NCI-H1105 treated with DMSO at 0.1 percent for 48 hours (cell line): ENCODE results near the gene CATSPERE.
"Not testable (repeated sequence)": the region's sequence is repeated elsewhere in the genome, so short reads cannot be mapped to it uniquely, and the experiment has no call there.

ENCODE experiments used
- DNase-seq: peaks from one replicate; lab custom pipeline; 2025; lab: John Stamatoyannopoulos, UW

CATSPERE gene

DNA sequence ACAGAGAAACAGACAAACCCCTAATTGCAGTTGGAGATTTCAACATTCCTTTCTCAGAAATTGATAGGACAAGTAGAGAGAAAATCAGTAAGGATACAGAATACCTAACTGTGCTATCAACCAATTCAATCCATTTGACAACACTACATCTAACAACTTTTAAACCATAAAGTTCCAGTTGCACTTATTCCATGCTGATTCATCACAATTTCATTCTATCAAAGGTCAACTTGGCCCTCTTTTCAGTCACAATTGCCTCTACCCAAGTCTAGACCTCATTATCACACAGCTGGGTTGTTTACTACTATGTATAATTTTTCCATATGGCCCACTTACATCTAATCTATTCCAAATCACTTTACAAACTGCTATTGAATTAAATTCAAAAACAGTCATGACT is 172.1 kb downstream of the CATSPERE start:
- no peak for DNase-seq

DNA sequence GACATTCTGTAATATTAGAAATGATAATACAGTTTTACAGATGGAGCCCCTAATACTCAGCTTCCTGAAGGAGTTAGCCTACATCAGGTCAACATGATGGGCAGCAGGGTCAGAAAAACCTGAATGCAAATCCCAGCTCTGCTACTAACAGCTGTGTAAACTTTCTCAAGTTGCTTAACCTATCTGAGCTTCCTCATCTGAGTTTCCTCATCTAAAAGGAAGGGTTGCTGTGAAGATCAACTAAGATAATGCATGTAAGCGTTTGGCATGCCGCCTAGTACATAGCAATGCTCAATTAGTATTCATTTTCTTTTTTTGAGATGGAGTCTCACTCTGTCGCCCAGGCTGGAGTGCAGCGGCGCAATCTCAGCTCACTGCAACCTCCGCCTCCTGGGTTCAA is 173.5 kb downstream of the CATSPERE start:
- DNase-seq: no peak

DNA sequence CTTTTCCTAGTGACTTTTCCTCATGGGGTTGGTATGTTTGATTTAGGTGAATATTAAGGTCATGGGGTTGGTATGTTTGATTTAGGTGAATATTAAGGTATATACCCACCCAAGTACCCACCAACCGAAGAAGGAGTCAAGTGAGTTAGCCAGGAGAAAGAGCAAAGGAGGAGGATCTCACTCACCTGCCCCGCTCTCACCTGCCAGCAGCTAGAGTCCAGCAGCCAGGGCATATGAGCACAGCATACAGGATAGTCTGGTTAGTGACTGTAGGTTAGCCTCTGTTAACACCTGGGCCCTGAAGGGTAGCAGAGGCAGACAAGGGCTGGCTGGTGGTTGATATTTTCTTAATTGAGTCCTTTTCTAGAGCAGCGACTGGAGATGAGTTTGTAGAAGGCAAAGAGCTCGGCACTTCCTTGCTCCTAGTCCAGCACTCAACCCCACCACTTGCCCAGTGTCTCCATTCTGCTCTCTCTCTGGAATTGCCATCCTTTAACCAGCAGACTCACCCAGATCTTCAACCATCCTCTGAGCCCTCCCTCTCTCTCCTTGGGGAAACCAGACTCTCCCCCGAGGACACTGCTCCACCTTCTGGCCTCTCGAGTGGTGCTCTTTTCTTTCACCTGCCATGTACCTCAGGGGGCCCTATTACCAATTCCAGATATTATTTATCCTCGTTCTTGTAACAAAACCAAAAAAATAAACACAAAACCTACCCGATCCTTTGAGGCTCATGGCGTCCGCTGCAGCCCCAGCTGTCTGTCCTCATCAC is 175.6 kb downstream of the CATSPERE start:
- DNase-seq: no peak

DNA sequence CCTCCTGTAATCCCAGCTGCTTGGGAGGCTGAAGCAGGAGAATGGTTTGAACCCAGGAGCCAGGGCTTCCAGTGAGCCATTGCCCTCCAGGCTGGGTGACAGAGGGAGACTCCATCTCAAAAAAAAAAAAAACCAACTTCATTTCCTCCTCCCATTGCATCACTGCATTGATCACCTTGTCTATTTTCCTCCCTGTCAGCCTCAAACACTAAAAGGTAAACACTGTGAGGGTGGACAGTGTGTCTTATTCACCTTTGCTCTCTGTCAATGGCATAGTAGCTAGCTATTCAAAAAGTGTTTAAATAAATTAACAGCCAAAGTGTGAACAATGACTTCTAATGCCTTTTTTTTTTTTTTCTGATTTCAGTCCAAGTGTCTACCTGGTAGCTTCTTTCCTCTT is 178.5 kb downstream of the CATSPERE start:
- no peak for DNase-seq

DNA sequence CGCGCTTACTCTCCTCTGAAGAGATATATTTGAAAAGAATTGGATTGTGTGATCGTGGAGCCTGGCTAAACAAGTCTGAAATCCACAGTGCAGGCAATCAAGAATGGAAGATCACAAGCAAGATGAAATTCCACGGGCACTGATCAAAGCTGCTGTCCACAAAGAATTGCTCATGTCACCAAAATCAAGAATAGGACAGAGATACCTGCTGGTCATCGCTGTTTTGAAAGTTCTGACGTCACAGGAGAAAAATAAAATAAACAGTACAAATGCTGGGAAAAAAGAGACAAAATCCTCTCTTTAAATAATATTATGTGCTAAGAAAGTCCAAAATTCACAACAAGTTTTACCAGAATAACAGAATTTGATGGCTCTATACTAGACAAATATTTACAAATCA is 179.8 kb downstream of the CATSPERE start:
- DNase-seq: no peak

DNA sequence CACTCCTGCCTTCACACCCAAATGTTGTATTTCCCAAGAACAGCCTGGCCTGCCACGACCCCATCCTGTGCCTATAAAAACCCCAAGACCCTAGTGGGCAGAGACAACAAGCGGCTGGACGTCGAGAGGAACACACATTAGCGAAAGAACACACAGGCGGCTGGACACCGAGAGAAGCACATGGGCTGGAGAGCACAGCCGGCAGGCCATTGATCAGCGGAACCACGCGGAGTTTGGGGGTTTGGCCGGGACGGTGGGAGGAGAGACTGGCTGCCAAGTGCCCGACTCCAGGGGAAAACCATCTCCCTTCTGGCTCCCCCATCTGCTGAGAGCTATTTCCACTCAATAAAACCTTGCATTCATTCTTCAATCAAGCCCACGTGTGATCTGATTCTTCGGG is 181.5 kb downstream of the CATSPERE start:
- DNase-seq: no peak

DNA sequence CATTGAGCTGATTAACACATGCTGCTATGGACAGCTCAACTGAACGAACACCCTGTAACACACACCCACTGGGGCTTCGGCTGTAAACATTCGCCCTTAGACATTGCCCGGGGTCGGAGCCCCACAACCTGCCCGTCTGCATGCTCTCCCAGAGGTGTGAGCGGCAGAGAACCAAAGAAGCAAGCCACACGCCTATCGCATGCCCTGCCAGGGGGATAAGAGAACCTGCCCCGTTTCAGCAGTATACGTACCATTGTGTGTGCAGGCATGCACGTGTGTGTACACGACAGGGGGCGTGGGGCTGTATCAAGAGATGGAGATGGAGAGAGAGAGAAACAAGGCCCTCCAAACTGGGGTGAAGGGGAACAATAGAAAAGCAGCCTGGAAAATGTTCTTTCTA is 181.9 kb downstream of the CATSPERE start:
- DNase-seq: no peak

DNA sequence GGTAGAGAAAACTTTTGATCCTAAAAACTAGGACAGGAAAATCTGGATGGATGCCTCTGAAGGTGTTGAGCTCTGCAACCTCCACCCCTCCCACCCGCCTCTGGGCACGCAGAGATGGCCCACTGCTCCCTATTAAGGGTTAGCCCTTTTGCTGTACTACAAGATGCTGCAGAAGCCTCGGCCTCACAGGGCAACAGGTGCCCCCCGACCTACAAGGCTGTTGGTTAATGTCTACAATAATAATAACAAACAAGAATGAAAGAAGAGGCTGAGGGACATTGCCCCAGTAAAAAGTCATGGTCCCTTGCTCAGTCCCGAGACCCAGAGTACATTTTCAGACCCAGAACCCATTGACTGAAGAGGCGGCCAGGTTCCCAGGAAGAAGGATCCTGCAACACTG is 184.3 kb downstream of the CATSPERE start:
- no peak for DNase-seq

DNA sequence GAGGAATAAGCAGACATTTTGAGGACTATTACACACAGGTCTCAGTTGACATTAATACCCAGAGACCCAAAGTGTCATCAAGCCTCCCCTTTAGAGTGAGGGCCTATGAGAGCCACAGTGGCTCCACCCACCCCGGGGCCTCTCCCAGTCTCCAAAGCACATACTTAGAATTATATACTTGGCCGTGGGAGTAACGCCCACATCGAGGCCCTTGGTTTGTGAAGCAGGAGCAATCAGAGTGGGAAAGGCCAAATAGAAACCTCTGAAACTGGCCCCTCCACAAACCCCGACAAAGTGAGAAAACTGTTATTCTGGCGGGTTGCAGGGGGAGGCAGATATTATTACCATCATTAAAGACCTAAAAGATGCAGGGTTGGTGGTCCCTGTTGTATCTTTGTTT is 184.8 kb downstream of the CATSPERE start:
- no peak for DNase-seq

DNA sequence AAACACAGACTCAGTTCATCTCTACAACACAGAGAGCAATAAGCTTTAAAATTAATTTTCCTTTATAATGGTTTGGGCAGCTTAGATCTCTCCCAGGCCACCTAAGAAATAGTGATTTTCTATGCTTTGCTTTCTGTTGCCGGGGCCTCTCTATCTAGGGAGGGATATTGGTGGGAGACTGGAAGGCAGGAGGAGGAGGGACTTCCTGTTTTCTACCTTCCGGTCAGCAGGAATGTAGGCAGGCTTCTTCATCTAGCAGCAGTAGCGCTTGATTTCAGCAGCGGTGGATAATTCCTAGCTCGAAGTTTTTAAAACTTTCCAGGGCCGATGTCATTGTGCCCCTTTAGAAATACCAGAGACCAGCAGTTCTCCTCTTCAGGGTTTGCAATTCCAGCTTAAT is 186.7 kb downstream of the CATSPERE start:
- no peak for DNase-seq

DNA sequence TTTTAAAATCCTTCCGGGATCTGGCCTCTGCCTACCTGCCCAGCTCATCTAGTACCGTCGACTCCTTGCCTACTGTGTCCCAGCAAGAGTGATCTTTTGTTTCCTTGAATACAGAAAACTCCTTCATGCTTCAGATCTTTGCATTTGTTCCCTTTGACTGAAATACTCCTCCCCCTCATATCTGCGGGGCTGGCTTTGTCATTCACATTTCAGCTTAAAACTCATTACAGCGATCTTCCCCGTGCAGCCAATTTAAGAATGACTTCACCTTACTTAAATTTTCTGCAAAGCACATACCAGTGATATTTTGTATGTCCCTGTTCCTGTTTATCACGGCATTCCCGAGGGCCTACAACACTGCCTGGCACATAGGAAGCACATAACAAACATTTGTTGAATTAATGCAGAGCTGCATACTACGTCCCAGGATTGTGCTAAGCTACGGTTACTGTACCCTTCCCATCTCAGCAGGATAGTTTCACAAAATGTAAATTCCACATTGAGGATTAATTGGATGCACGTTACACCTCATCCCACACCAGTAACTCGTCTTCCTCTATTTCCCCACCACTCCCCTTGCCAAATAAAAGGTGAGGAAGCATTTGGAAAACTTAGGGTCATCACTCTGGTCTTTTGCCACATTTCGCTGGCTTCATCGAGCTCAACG is 191.0 kb downstream of the CATSPERE start:
- no peak for DNase-seq

DNA sequence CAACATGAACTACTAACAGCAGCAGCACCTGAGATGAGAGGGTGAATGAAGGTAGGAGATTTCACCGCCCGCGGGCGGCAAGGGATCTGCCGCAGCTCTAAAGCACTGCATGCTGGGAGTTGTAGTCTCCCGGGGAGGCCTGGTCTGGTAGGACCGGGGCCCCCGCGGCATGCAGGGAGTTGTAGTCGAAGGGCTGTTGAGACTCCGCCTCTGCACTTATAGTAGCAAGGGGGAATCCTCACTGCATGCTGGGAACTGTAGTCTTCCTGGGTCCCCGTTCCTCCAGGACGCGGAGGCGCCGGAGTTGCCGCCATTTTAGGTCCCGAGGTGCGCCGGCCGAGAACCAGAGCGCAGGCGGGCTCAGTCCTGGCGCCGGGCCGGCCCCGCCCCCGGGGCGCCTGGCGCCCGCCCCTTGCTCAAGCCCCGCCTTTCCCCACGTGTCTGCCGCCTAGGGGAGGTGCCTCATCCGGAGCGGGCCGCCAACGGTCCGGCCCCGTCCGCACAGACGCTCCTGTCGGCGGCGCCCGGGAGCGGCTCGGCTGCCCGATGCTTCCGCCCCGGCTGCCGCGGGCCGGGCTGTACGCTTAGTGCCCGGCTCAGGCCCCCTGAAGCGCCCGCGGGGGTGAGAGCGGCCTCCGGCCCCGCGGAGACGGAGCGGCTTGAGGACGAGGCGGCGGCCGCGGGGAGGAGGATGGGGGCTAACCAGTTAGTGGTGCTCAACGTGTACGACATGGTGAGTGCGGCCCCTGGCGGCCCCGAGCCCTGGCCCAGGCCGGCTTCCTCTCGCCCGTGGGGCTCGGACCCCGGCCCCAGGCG is 191.8 kb downstream of the CATSPERE start, which contains the start of gene DESI2:
DESI2 (plus strand) TSS at position 504 of the 816 bp plus-strand sequence; CDS start at position 692, 188 bp downstream.
- peak; percentile 96 for DNase-seq

DNA sequence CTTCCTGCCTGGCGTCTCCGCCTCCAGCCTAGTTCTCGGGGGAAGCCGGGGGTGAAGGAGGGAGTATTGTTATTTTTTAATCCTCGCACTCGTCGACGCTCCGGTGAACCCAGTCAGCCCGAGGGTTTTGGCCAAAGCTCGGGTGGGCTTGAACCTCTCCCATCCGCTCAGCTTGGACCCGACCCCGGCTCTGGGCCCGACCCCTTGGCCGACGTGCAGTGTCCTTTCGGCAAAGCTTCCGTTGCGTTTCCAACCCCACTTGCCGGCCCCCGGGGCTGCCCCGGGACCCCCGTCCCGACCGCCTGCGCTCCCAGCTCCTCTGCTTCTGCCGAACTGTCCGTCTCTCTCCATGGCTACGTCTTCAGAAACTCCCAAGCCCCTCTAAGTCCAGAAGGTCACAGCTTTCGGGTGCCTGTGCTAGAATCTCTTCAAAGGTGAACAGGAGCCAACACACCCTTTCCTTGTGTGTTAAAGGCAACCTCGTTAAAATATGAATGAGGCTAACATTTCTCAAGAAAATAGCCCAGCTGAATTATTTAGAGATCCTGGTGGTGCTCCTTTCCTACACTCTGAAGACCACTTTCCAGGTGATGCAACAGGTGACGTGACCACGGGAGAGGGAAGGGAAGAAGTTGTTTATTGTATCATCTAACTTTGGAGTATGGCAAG is 192.5 kb downstream of the CATSPERE start:
- DNase-seq: no peak

DNA sequence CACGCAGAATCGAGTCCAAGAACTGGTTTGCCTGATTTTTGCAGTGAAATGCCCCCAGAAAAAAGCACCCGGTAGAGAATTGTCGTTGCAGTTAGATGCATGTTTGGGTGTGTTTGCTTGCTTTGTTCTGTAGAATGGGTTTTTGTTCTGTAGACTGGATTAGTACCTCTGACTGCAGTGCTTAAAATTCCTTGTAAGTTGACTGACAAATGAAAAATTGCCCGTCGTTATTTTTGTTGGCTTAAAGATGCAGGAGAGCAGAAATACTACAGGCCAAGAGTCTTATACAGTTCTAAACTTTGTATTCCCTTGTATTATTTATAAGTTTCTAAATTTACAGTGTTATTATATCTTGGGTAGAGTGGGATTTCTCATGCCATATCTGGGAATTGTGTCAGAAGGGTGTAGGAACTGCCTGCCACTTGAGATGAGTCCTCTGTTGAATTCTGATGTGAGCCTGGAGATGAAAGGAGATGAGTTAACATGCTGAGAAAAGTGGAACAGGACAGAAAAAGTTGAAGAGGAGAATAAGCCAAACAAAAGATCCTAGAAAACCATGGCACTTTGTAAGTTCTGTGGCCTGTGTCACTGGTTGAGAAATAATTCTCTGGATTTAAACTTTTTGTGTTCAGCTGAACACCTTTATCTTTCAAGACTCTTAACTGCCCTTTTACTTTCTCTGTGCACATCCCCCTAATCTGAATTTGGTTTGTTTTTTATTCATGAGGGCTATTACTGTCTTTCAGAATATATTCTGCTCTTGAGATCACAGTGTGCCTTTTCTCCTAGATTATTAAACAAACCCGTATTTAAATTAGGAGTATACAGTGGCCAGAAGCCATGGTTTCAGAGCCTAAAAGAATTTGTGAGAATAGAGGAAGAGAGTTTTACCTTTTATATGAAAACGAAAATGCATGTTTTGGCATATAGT is 193.3 kb downstream of the CATSPERE start:
- DNase-seq: peak; percentile 2

DNA sequence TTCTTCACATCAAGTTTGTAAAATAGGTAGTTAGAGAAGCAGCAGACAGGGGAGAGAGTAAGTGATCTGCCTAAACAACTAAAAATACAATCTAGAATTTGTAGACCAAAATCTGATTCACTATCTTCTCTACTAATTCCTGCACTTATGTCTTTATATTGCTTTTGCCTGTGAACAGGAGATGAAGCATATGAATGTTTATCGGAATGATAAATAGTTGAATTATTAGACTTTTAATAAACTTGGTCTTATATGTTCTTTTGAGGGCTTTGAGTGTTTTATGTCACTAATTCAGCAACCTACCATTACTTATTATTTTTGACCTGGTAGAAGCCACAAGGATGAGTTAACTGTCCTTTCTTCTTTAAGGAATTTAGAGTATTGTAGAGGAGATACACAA is 194.1 kb downstream of the CATSPERE start:
- no peak for DNase-seq

DNA sequence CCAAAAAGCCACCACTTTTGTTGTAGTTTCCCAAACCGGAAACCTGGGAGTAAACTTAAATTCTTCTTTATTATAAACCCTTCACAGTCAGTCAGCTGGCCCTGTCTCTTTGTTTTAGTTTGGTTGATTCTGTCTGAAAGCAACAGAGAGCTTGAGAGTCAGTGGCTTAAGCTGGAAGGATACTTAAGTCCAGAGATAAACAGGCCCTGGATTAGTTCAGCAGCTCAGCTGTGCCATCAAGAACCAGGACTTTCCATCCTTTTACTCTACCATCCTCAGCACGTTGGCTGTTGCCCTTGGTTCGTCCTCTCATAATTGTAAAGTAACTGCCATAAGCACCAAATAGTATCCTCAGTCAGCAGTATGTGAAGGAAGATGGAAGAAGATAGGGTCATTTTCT is 196.3 kb downstream of the CATSPERE start:
- no peak for DNase-seq

DNA sequence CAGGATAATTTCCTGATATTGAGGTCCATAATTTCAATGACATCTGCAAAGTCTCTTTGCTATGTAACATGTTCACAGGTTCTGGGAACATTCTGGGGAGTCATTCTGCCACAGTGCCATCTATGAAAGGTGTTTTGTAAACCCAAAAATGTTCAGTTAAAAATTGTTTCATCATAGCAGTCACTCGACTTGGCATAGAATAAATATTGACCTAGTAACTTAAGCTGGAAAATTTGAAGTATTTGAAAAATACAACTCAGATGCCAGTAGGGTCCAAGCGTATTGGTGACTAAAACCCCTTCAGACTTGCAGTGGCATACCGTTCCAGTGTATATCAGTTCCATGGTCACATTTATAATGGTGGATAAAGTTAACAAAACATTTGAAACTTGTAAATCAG is 198.6 kb downstream of the CATSPERE start:
- no peak for DNase-seq

DNA sequence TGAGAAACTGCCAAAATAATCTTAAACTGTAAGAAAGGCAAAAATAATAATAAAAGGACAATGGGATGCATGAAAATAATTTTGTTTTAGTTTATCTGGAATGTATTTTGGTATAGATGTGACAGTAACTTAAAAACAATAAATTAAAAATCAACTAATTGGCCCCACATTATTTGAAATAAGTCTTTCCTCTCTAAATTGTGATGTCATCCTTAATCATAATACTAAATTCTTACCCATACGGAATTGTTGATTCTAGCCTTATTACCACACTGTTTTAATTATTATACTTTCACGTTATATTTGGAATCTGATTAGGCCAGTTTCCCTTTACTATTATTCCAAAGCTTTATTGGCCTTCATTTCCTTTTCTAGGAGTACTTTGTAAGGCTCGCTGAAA is 199.5 kb downstream of the CATSPERE start:
- DNase-seq: no peak

DNA sequence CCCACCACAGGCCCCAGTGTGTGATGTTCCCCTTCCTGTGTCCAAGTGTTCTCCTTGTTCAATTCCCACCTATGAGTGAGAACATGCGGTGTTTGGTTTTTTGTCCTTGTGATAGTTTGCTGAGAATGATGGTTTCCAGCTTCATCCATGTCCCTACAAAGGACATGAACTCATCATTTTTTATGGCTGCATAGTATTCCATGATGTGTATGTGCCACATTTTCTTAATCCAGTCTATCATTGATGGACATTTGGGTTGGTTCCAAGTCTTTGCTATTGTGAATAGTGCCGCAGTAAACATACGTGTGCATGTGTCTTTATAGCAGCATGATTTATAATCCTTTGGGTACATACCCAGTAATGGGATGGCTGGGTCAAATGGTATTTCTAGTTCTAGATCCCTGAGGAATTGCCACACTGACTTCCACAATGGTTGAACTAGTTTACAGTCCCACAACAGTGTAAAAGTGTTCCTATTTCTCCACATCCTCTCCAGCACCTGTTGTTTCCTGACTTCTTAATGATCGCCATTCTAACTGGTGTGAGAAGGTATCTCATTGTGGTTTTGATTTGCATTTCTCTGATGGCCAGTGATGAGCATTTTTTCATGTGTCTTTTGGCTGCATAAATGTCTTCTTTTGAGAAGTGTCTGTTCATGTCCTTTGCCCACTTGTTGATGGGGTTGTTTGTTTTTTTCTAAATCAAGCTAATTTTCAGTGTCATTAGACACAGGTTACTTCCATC is 200.7 kb downstream of the CATSPERE start:
- DNase-seq: not testable (repeated sequence)

DNA sequence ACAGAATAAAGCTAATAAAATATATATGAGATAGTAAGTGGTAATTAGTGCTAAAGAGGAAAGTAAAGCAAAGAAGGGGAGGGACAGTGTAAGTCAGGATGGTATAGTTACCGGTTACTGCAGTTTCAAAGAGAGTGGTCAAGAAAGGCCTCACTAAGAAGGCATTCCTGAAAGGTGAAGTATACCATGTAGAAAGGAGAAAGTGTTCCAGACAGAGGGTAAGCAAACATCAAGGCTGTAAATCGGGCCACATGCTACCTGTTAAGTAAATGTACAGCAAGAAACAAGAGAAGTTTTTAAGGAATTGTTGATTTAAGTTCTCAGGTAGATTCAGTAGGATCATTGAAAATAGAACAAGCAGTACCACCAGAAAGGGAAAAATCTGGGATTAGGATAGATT is 201.5 kb downstream of the CATSPERE start:
- no peak for DNase-seq
